Measurements from ENCODE around the gene GBP6.
"Not testable (repeated sequence)": the region's sequence is repeated elsewhere in the genome, so short reads cannot be mapped to it uniquely, and the experiment has no call there.

- not testable (repeated sequence) for TF ChIP-seq CTCF (IDR thresholded peaks at IDR 0.05); KAT7 (CRISPR knock-in tag; IDR thresholded peaks at IDR 0.05; ENCODE audit: borderline replicate concordance); CREB1 (CRISPR knock-in tag; IDR thresholded peaks at IDR 0.05); E2F5 (CRISPR knock-in tag; IDR thresholded peaks at IDR 0.05); NR3C1 (CRISPR knock-in tag; conservative IDR thresholded peaks at IDR 0.05; ENCODE audit: low read depth); HMGXB4 (CRISPR knock-in tag; IDR thresholded peaks at IDR 0.05); IRF1 (CRISPR knock-in tag; IDR thresholded peaks at IDR 0.05); E2F4 (CRISPR knock-in tag; IDR thresholded peaks at IDR 0.05; ENCODE audit: borderline replicate concordance, low read depth)
Observed at GRCh38 chr1:89373810-89374209, 10.0 kb downstream of the GBP6 start.
